ENCODE results near the gene DDX24. TPM values are rescaled to one million over a fixed set of nuclear protein-coding genes. Genes with fewer than 3 reads are reported as not detected.

The DDX24 gene
- polyA plus RNA-seq, 4 donors, result 35.1 to 103 (median 57.9) TPM

DNA sequence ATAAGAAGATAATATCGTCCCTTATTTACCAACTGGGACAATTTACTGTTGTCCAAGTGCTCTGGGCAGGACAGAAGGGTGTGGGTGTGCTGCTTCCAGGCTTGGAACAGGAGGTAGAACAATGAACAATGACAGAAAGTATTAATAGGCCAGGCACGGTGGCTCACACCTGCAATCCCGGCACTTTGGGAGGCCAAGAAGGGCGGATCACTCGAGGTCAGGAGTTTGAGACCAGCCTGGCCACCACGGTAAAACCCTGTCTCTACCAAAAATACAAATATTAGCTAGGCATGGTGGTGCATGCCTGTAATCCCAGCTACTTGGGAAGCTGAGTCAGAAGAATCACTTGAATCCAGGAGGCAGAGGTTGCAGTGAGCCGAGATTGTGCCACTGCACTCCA is 32.1 kb upstream of the DDX24 start:
- no peak for FAIRE-seq
- H3K9me3 ChIP-seq (ENCODE audit: control insufficient read depth in 2 of 2, insufficient read depth in 1 of 2, low read depth in 1 of 2, low read length in 1 of 2), result no peaks in the 10 kb centered on the region
- H3K27ac ChIP-seq (ENCODE audit: low read depth in 1 of 3, low read length in 2 of 3), result peak overlapping the region in 1 of 3 donors; percentile 13
- H3K36me3 ChIP-seq (ENCODE audit: control insufficient read depth in 3 of 3, insufficient read depth in 2 of 3, low read depth in 1 of 3, low read length in 3 of 3), result no peaks in the 10 kb centered on the region
- H3K27me3 ChIP-seq (ENCODE audit: control insufficient read depth in 3 of 3, insufficient read depth in 3 of 3, low read length in 3 of 3), result no peaks in the 10 kb centered on the region
- peaks cover 3 to 19% (median 10%) of the 10 kb centered on the region in 3 donors for H3K4me1 ChIP-seq (ENCODE audit: control insufficient read depth in 3 of 3, insufficient read depth in 2 of 3, low read depth in 1 of 3, low read length in 2 of 3)
- peak in 1 of 2 donors; percentile 25 for DNase-seq
- 48 to 63% (median 53%) methylated on average over 7 of the region's 7 CpGs for WGBS, 3 donors
- no peak overlapping the region for H3K4me3 ChIP-seq (ENCODE audit: low read depth in 1 of 3, low read length in 3 of 3)

- H3K4me1 ChIP-seq (ENCODE audit: control insufficient read depth in 3 of 3, insufficient read depth in 2 of 3, low read depth in 1 of 3, low read length in 2 of 3), result peaks cover 3 to 19% (median 10%) of the 10 kb centered on the region in 3 donors
- H3K4me3 ChIP-seq (ENCODE audit: low read depth in 1 of 3, low read length in 3 of 3), result no peak overlapping the region
- FAIRE-seq, result no peak
- no peaks in the 10 kb centered on the region for H3K9me3 ChIP-seq (ENCODE audit: control insufficient read depth in 2 of 2, insufficient read depth in 1 of 2, low read depth in 1 of 2, low read length in 1 of 2)
- H3K27me3 ChIP-seq (ENCODE audit: control insufficient read depth in 3 of 3, insufficient read depth in 3 of 3, low read length in 3 of 3), result no peaks in the 10 kb centered on the region
- H3K27ac ChIP-seq (ENCODE audit: low read depth in 1 of 3, low read length in 2 of 3), result peak overlapping the region in 1 of 3 donors; percentile 19
- 74 to 83% (median 79%) methylated on average over 6 of the region's 6 CpGs for WGBS, 3 donors
- no peak for DNase-seq
- no peaks in the 10 kb centered on the region for H3K36me3 ChIP-seq (ENCODE audit: control insufficient read depth in 3 of 3, insufficient read depth in 2 of 3, low read depth in 1 of 3, low read length in 3 of 3)
These were observed 31.6 kb upstream of the DDX24 start for GRCh38 chr14:94112513-94113063.

DNA sequence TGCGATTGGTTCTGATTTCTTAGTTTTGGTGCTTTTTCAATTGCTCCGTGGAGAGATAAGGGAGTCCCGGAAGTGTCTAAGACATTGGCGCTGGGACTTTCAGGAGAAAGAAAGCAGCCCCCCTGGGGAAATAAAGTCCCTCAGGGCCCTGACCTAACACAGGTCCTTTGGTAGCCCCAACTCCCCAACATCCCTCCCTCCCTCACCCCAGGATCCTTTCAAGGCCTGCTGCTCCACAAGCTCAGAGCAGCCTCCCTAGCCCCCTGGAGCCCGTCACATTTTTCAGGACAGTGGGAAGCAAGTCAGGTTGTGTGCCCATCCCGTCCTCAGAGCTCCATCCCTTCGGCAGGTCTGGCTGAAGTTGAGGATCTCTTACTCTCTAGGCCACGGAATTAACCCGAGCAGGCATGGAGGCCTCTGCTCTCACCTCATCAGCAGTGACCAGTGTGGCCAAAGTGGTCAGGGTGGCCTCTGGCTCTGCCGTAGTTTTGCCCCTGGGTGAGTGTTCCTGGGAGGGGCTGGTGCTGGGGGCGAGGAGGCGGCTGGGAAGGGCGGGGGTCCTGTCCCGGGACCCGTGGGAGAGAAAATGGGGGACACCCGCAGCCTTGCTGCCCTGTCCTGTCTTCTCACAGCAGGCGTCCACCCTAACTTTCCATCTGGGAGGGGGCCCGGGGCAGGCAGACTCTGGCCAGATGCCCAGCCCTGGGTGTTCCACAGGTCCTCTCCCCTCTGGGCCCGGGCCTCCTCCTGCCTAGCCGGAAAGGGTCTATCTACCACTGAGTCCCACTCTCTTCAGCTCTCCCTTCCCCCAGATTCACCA is 30.5 kb upstream of the DDX24 start:
- no peaks in the 10 kb centered on the region for H3K9me3 ChIP-seq (ENCODE audit: control insufficient read depth in 2 of 2, insufficient read depth in 1 of 2, low read depth in 1 of 2, low read length in 1 of 2)
- peak overlapping the region in 2 of 3 donors; percentile 27 to 47 for H3K4me3 ChIP-seq (ENCODE audit: low read depth in 1 of 3, low read length in 3 of 3)
- no peaks in the 10 kb centered on the region for H3K36me3 ChIP-seq (ENCODE audit: control insufficient read depth in 3 of 3, insufficient read depth in 2 of 3, low read depth in 1 of 3, low read length in 3 of 3)
- H3K27ac ChIP-seq (ENCODE audit: low read depth in 1 of 3, low read length in 2 of 3), result peak overlapping the region in 2 of 3 donors; percentile 46 to 94
- FAIRE-seq (no peak), DNase-seq (no peak)
- peaks cover 3 to 19% (median 10%) of the 10 kb centered on the region in 3 donors for H3K4me1 ChIP-seq (ENCODE audit: control insufficient read depth in 3 of 3, insufficient read depth in 2 of 3, low read depth in 1 of 3, low read length in 2 of 3)
- no peaks in the 10 kb centered on the region for H3K27me3 ChIP-seq (ENCODE audit: control insufficient read depth in 3 of 3, insufficient read depth in 3 of 3, low read length in 3 of 3)
- WGBS, 3 donors, result 66 to 71% (median 70%) methylated on average over 18 to 20 of the region's 20 CpGs

GRCh38 chr14:94110552-94111181 is 29.7 kb upstream of the DDX24 start, which contains the start of gene IFI27:
TSS of gene IFI27 (plus strand) at chr14:94110736.
- Histone ChIP-seq H3K27me3 (ENCODE audit: control insufficient read depth in 3 of 3, insufficient read depth in 3 of 3, low read length in 3 of 3) (no peaks in the 10 kb centered on the region), H3K36me3 (ENCODE audit: control insufficient read depth in 3 of 3, insufficient read depth in 2 of 3, low read depth in 1 of 3, low read length in 3 of 3) (no peaks in the 10 kb centered on the region), H3K9me3 (ENCODE audit: control insufficient read depth in 2 of 2, insufficient read depth in 1 of 2, low read depth in 1 of 2, low read length in 1 of 2) (no peaks in the 10 kb centered on the region), H3K4me1 (ENCODE audit: control insufficient read depth in 3 of 3, insufficient read depth in 2 of 3, low read depth in 1 of 3, low read length in 2 of 3) (peaks cover 3 to 19% (median 10%) of the 10 kb centered on the region in 3 donors), H3K27ac (ENCODE audit: low read depth in 1 of 3, low read length in 2 of 3) (peak within 1 kb of the TSS in 2 of 3 donors; percentile 88 to 94), H3K4me3 (ENCODE audit: low read depth in 1 of 3, low read length in 3 of 3) (peak within 1 kb of the TSS in 2 of 3 donors; percentile 27 to 47)
- WGBS, 3 donors, result 23 to 43% (median 37%) methylated on average over 14 of the region's 14 CpGs
- DNase-seq (peak; percentile 37 to 85), FAIRE-seq (no peak)

- H3K27me3 ChIP-seq (ENCODE audit: control insufficient read depth in 3 of 3, insufficient read depth in 3 of 3, low read length in 3 of 3), result no peaks in the 10 kb centered on the region
- 85 to 96% (median 90%) methylated on average over 2 of the region's 2 CpGs for WGBS, 3 donors
- FAIRE-seq (no peak), DNase-seq (no peak)
- H3K9me3 ChIP-seq (ENCODE audit: control insufficient read depth in 2 of 2, insufficient read depth in 1 of 2, low read depth in 1 of 2, low read length in 1 of 2), result no peaks in the 10 kb centered on the region
- H3K36me3 ChIP-seq (ENCODE audit: control insufficient read depth in 3 of 3, insufficient read depth in 2 of 3, low read depth in 1 of 3, low read length in 3 of 3), result no peaks in the 10 kb centered on the region
- peak overlapping the region in 1 of 3 donors; percentile 71 for H3K27ac ChIP-seq (ENCODE audit: low read depth in 1 of 3, low read length in 2 of 3)
- H3K4me1 ChIP-seq (ENCODE audit: control insufficient read depth in 3 of 3, insufficient read depth in 2 of 3, low read depth in 1 of 3, low read length in 2 of 3), result peaks cover 3 to 12% (median 9%) of the 10 kb centered on the region in 3 donors
- no peak overlapping the region for H3K4me3 ChIP-seq (ENCODE audit: low read depth in 1 of 3, low read length in 3 of 3)
These were observed 28.9 kb upstream of the DDX24 start for GRCh38 chr14:94109915-94110250.

DNA sequence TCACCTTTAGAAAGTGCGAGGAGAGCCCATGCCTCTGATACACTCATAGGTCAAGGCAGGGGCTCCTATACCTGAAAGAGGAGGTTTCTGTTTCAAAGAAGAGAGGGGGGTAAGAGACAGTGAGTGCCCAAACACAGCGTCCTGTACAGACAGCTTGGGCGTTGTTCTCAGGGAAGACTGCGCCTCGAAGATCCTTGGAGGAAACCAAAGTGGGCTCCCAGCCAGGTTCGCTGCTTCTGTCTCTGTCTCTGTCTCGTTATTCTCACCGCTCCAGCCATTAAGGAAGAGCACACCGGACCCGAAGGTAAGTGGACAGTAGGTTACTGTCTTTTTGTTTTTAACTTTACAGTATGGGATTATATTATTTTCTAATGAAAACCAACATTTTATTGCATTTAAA is 23.7 kb upstream of the DDX24 start:
- Histone ChIP-seq H3K27me3 (ENCODE audit: control insufficient read depth in 3 of 3, insufficient read depth in 3 of 3, low read length in 3 of 3) (no peaks in the 10 kb centered on the region), H3K27ac (ENCODE audit: low read depth in 1 of 3, low read length in 2 of 3) (no peak overlapping the region), H3K36me3 (ENCODE audit: control insufficient read depth in 3 of 3, insufficient read depth in 2 of 3, low read depth in 1 of 3, low read length in 3 of 3) (peaks cover 0 to 13% (median 0%) of the 10 kb centered on the region in 3 donors), H3K4me1 (ENCODE audit: control insufficient read depth in 3 of 3, insufficient read depth in 2 of 3, low read depth in 1 of 3, low read length in 2 of 3) (peaks cover 0 to 6% (median 0%) of the 10 kb centered on the region in 3 donors), H3K4me3 (ENCODE audit: low read depth in 1 of 3, low read length in 3 of 3) (no peak overlapping the region), H3K9me3 (ENCODE audit: control insufficient read depth in 2 of 2, insufficient read depth in 1 of 2, low read depth in 1 of 2, low read length in 1 of 2) (no peaks in the 10 kb centered on the region)
- DNase-seq (no peak), FAIRE-seq (no peak)
- whole genome bisulfite sequencing, 3 donors, result 85 to 90% (median 86%) methylated on average over 10 of the region's 10 CpGs

DNA sequence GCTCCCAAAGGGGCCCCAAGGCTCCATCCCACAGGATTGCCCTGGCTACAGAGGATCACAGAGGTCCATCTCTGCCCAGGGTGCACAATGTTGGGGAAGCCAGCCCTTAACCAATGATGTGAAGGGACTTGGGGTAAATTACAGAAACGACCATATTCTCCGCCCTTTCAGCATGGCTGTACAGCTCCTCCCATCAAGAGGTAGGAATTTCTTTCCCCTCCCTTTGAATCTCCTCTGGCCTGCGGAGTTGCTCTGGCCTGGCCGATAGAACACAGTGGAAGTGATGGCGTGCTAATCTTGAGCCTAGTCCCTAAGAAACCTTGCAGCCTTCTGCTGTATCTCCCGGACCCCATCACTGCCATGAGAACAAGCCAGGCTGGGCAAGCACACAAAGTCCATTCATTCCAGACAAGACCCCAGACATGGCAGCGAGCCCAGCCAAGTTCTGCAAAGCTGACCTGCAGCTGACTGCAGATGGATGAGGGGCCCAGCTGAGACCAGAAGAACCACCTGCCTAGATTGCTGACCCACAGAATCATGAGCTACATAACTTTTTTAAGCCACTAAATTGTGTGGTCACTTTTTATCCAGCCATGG is 22.6 kb upstream of the DDX24 start:
- Histone ChIP-seq H3K4me3 (ENCODE audit: low read depth in 1 of 3, low read length in 3 of 3) (no peak overlapping the region), H3K9me3 (ENCODE audit: control insufficient read depth in 2 of 2, insufficient read depth in 1 of 2, low read depth in 1 of 2, low read length in 1 of 2) (no peaks in the 10 kb centered on the region), H3K27ac (ENCODE audit: low read depth in 1 of 3, low read length in 2 of 3) (no peak overlapping the region), H3K27me3 (ENCODE audit: control insufficient read depth in 3 of 3, insufficient read depth in 3 of 3, low read length in 3 of 3) (no peaks in the 10 kb centered on the region), H3K36me3 (ENCODE audit: control insufficient read depth in 3 of 3, insufficient read depth in 2 of 3, low read depth in 1 of 3, low read length in 3 of 3) (peaks cover 0 to 19% (median 0%) of the 10 kb centered on the region in 3 donors), H3K4me1 (ENCODE audit: control insufficient read depth in 3 of 3, insufficient read depth in 2 of 3, low read depth in 1 of 3, low read length in 2 of 3) (peaks cover 0 to 6% (median 0%) of the 10 kb centered on the region in 3 donors)
- FAIRE-seq (no peak), DNase-seq (no peak)
- WGBS, 3 donors, result 75 to 86% (median 76%) methylated on average over 7 of the region's 7 CpGs
